Panc1 (cell line): Measurements from ENCODE around the gene POU3F2. TPM values are rescaled to one million over a fixed set of nuclear protein-coding genes. Genes with fewer than 3 reads are reported as not detected.

Source experiments
- ATAC-seq: fragments of 200-7000 bp; cut with Tn5 transposase; 2 replicates; pipeline ENCODE4 v1.9.1; 2020; ENCODE audit warnings: mild to moderate bottlenecking, moderate library complexity
- BruUV-seq: library from RNA; stranded (reverse); fragments of 400-500 nt; replicated peaks from 2 replicates; lab custom pipeline; 2021; lab: Mats Ljungman, UMichigan
- CTCF ChIA-PET: fragments of 300-600 bp; sonication (Branson Sonifier 250); formaldehyde crosslinking; loops from one replicate; lab custom pipeline; 2022; ENCODE audit warnings: antibody characterized with exemption; lab: Charles Lee
- POLR2A ChIA-PET: fragments of 300-600 bp; sonication (Branson Sonifier 250); formaldehyde crosslinking; loops from one replicate; lab custom pipeline; 2022; ENCODE audit warnings: antibody characterized with exemption; lab: Charles Lee
- DNase-seq: peaks from one replicate; pipeline ENCODE4 v3.0.0-alpha.2; 2010; ENCODE audit warnings: low read depth, low spot score
- H3K27ac ChIP-seq: 2 replicates; pipeline ENCODE4 v1.5.1; 2011; ENCODE audit warnings: mild to moderate bottlenecking, low read length, inconsistent platforms
- H3K27me3 ChIP-seq: fragments of 200-500 bp; sonication (Bioruptor generic); 2 replicates; pipeline ENCODE4 v1.6.0; 2014; ENCODE audit warnings: low read length, inconsistent platforms; ENCODE audit not compliant: control insufficient read depth, insufficient read depth
- H3K36me3 ChIP-seq: fragments of 200-500 bp; sonication (Bioruptor generic); 2 replicates; pipeline ENCODE4 v1.5.1; 2014; ENCODE audit warnings: inconsistent platforms, mild to moderate bottlenecking, low read length, moderate library complexity; ENCODE audit not compliant: control insufficient read depth, insufficient read depth
- H3K4me1 ChIP-seq: 2 replicates; pipeline ENCODE4 v1.5.1; 2011; ENCODE audit warnings: inconsistent platforms, mild to moderate bottlenecking, low read length, moderate library complexity; ENCODE audit not compliant: control insufficient read depth, insufficient read depth
- H3K4me3 ChIP-seq, 2 experiments: 2 replicates each; pipeline ENCODE4 v1.5.1; 2011 to 2012; ENCODE audit warnings: low read depth in 2 of 2, low read length in 2 of 2, mild to moderate bottlenecking in 2 of 2, inconsistent platforms in 1 of 2, moderate library complexity in 1 of 2
- H3K9me3 ChIP-seq: fragments of 200-500 bp; sonication (Bioruptor generic); 2 replicates; pipeline ENCODE4 v1.5.1; 2014; ENCODE audit warnings: low read depth, mild to moderate bottlenecking, inconsistent platforms, low read length, moderate library complexity; ENCODE audit not compliant: control insufficient read depth, insufficient read depth
- CTCF ChIP-seq: fragments of 450-650 bp; IDR thresholded peaks from 2 replicates; pipeline ENCODE4 v1.5.1; 2017; ENCODE audit warnings: mild to moderate bottlenecking
- POLR2AphosphoS5 ChIP-seq: IDR thresholded peaks from 2 replicates; pipeline ENCODE4 v1.6.1; 2012; ENCODE audit warnings: mild to moderate bottlenecking, low read depth, low read length, moderate library complexity
- REST ChIP-seq, 2 experiments: IDR thresholded peaks; 2 replicates each; pipeline ENCODE4 v1.6.1; 2011 to 2012; ENCODE audit warnings: low read depth in 2 of 2, control low read depth in 1 of 2, low read length in 1 of 2, mild to moderate bottlenecking in 1 of 2, moderate library complexity in 1 of 2; ENCODE audit not compliant: insufficient read depth in 1 of 2
- SIN3A ChIP-seq: IDR thresholded peaks from 2 replicates; pipeline ENCODE4 v1.6.1; 2012; ENCODE audit warnings: low read depth, mild to moderate bottlenecking, low read length, moderate library complexity, borderline replicate concordance; ENCODE audit not compliant: insufficient read depth
- TCF7L2 ChIP-seq: IDR thresholded peaks from 2 replicates; pipeline ENCODE4 v1.6.1; 2011; ENCODE audit warnings: mild to moderate bottlenecking, low read depth, low read length, inconsistent platforms
- in situ Hi-C: cut with HindIII; loops from 2 replicates; pipeline ENCODE4 v1.10.0; 2016; ENCODE audit warnings: low sequenced_read_pairs, low pct_unique_long_range_greater_than_20kb
- intact Hi-C: fragments of 100-400 bp; cut with micrococcal nuclease; formaldehyde crosslinking; loops from one replicate; pipeline ENCODE4 v1.10.0; 2022; ENCODE audit not compliant: unreplicated experiment
- total RNA-seq: library from RNA; stranded (reverse); gene quantifications from one replicate; pipeline ENCODE4 v1.2.1, GENCODE V29; 2021; ENCODE audit not compliant: unreplicated experiment

POU3F2 gene
- total RNA-seq, 1 experiment from 2014 or later = not detected

GRCh38 chr6:98831057-98831958, 3.1 kb upstream of the POU3F2 start:
- in situ Hi-C loops (no loop called here), intact Hi-C loops (no loop called here)
- no TSS peak for BruUV-seq
- H3K4me1 ChIP-seq = peaks cover 9% of the 10 kb centered on the region
- no peaks in the 10 kb centered on the region for H3K9me3 ChIP-seq
- DNase-seq (no peak), ATAC-seq (no peak)
- H3K27ac ChIP-seq = no peak overlapping the region
- peaks cover 50% of the 10 kb centered on the region for H3K27me3 ChIP-seq
- TF ChIP-seq CTCF (no peak), TCF7L2 (no peak), POLR2AphosphoS5 (no peak), REST (IDR thresholded peaks at IDR 0.05; ENCODE audit: insufficient read depth in 1 of 2, low read depth in 2 of 2, low read length in 1 of 2) (no peak), SIN3A (no peak)
- ChIA-PET POLR2A (no interaction called here), CTCF (interaction anchor here (0.6 kb wide), 1 partner anchor 121 kb away, joined by 10 read pairs; no protein-coding TSS in a partner anchor)
- H3K4me3 ChIP-seq = no peak overlapping the region
- H3K36me3 ChIP-seq = no peaks in the 10 kb centered on the region

- Histone ChIP-seq H3K36me3 (no peaks in the 10 kb centered on the region), H3K4me1 (peaks cover 9% of the 10 kb centered on the region), H3K27ac (no peak overlapping the region), H3K4me3 (no peak overlapping the region), H3K9me3 (no peaks in the 10 kb centered on the region), H3K27me3 (peaks cover 50% of the 10 kb centered on the region)
- ATAC-seq = no peak
- BruUV-seq = no TSS peak
- intact Hi-C loops = no loop called here
- TF ChIP-seq TCF7L2 (no peak), SIN3A (no peak), CTCF (no peak), REST (IDR thresholded peaks at IDR 0.05; ENCODE audit: insufficient read depth in 1 of 2, low read depth in 2 of 2, low read length in 1 of 2) (no peak), POLR2AphosphoS5 (no peak)
- ChIA-PET POLR2A (no interaction called here), CTCF (no interaction called here)
- no peak for DNase-seq
- in situ Hi-C loops = no loop called here
These were observed 2.5 kb upstream of the POU3F2 start for GRCh38 chr6:98831959-98832283.
